Erythroblast (primary cell): ENCODE measurements around the gene XRCC4.

ENCODE experiments used
- GATA1 ChIP-seq: IDR thresholded peaks from 2 replicates; pipeline ENCODE4 v1.6.1; 2011; ENCODE audit warnings: low read depth, mild to moderate bottlenecking, control low read depth, low read length, moderate library complexity
- POLR2A ChIP-seq: IDR thresholded peaks from 2 replicates; pipeline ENCODE4 v1.6.1; 2011; ENCODE audit warnings: mild to moderate bottlenecking, low read length

- no peak for TF ChIP-seq POLR2A
- no peak for TF ChIP-seq GATA1
Observed at GRCh38 chr5:83277154-83277553, 199.8 kb downstream of the XRCC4 start.
